ENCODE results near the gene CTNND2. TPM values are rescaled to one million over a fixed set of nuclear protein-coding genes. Genes with fewer than 3 reads are reported as not detected.

Gene CTNND2
- polyA plus RNA-seq, 1 donor from 2014 or later = not detected

DNA sequence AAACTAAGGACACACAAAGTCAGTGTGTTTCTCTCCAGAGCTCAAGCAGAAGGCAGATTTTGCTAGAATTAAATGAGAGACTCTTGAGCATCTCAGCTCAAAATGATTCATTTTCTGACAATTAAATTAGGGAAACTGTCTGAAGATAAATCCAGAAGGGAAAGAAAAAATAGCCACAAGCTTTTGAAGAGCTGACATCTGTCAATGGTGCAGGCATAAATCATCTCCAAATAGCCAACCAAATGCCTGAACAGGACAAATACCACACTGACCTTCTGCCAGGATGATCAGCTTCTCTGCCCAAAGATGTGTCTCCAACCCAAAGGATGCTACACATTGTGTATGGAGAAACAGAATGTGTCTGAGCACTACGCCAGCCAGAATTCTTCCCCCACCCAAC lies 199.3 kb downstream of the CTNND2 start:
- no peak overlapping the region for H3K4me3 Mint-ChIP-seq
- no peaks in the 10 kb centered on the region for H3K9me3 Mint-ChIP-seq
- H3K27ac Mint-ChIP-seq = no peak overlapping the region
- H3K27me3 Mint-ChIP-seq = no peaks in the 10 kb centered on the region
- no peaks in the 10 kb centered on the region for H3K36me3 Mint-ChIP-seq
- no peaks in the 10 kb centered on the region for H3K4me1 Mint-ChIP-seq

DNA sequence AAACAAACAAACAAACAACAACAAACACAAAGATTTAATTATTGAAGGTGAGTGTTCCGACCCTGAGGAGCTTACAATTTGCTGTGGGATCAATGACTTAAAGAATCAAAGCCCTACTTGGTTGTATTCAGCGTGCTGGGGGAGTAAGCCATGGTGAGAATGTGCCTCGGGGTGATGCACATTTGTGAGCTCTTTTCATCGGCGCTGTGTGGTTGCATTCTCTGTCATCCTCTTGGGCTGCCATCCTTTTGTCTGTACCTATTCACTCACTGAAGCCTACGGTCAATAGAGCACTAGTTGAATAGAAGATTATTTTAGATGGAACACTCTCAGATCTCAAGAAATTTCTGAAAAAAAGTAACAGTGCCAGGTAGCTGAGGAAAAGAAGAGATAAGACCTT lies 203.9 kb downstream of the CTNND2 start:
- H3K36me3 Mint-ChIP-seq = no peaks in the 10 kb centered on the region
- H3K27ac Mint-ChIP-seq = no peak overlapping the region
- H3K27me3 Mint-ChIP-seq = no peaks in the 10 kb centered on the region
- no peak overlapping the region for H3K4me3 Mint-ChIP-seq
- H3K4me1 Mint-ChIP-seq = no peaks in the 10 kb centered on the region
- H3K9me3 Mint-ChIP-seq = no peaks in the 10 kb centered on the region

DNA sequence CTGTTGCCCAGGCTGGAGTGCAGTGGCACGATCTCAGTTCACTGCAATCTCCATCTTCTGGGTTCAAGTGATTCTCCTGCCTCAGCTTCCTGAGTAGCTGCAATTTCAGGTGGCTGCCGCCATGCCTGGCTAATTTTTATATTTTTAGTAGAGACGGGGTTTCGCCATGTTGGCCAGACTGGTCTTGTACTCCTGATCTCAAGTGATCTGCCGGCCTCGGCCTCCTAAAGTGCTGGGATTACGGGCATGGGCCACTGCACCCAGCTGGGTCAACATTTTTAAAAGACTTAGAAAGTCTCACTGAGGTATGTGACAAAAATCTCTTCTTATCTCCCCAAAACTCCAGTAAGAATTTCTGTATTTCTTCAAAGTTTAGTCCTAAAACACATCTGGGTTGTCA lies 211.6 kb downstream of the CTNND2 start:
- H3K27ac Mint-ChIP-seq = no peak overlapping the region
- no peak overlapping the region for H3K4me3 Mint-ChIP-seq
- peaks cover 1% of the 10 kb centered on the region for H3K36me3 Mint-ChIP-seq
- H3K9me3 Mint-ChIP-seq = peaks cover 0 to 3% (median 0%) of the 10 kb centered on the region in 3 donors
- H3K4me1 Mint-ChIP-seq = no peaks in the 10 kb centered on the region
- H3K27me3 Mint-ChIP-seq = no peaks in the 10 kb centered on the region

DNA sequence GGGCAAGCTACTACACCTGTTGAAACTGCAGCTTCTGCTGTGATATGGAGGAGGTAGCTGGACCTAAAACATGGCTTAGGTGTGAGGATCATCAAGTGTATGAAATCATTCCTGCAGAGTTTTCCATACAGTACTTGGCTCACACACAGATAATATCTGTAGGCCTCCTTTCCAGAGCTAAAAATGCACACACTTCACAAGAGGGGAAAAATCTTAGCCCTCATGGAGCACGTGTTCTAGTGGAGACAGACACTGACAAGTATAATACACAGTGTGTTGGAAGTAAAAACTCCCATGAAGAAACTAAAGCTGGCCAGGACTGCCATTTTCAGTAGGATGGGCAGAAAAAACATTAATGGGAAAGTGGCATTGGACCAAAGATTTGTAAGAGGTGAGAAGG lies 216.7 kb downstream of the CTNND2 start:
- no peaks in the 10 kb centered on the region for H3K36me3 Mint-ChIP-seq
- no peak overlapping the region for H3K4me3 Mint-ChIP-seq
- peaks cover 0 to 3% (median 2%) of the 10 kb centered on the region in 3 donors for H3K9me3 Mint-ChIP-seq
- no peaks in the 10 kb centered on the region for H3K27me3 Mint-ChIP-seq
- no peak overlapping the region for H3K27ac Mint-ChIP-seq
- H3K4me1 Mint-ChIP-seq = peaks cover 0 to 2% (median 0%) of the 10 kb centered on the region in 3 donors

DNA sequence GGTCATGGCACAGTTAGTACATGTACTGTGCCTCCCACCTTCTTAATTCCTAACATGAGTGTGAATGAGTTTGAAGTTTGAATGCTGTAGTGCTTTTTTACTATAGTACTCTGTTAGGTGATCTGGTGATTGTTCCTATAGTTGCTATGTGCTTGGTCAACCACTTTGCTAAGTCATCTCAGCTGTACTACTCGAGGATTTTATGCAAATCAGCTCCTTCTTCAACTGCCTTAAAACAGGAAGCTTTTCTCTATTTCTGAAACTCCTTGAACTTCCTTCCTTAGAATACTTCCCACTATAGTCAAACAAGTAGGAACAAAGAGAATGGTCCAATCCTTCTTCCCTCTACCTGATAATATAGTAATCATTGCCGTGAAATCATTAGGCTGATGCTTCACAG lies 219.6 kb downstream of the CTNND2 start:
- Mint-ChIP-seq H3K27ac (no peak overlapping the region), H3K4me1 (peaks cover 0 to 2% (median 0%) of the 10 kb centered on the region in 3 donors), H3K4me3 (no peak overlapping the region), H3K9me3 (peaks cover 0 to 7% (median 2%) of the 10 kb centered on the region in 3 donors), H3K27me3 (no peaks in the 10 kb centered on the region), H3K36me3 (no peaks in the 10 kb centered on the region)

DNA sequence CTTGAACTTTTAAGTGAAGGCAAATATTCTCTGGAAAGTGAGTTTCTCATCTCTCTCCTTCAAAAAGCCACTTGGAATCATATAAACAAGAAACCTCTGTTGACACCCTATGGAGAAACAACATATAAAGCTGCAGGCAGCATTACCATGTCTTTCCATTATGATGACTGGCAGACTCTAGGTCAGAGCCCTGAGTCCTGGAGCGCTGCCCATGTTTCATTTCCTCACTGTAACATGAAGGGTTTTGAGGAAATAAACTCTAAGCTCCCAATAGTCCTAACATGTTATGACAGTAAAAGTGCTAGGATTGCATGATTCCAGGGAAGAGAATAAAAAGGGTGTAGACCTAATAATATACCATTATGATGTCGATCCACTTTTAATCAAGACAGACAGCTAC lies 220.6 kb downstream of the CTNND2 start:
- Mint-ChIP-seq H3K36me3 (no peaks in the 10 kb centered on the region), H3K27me3 (no peaks in the 10 kb centered on the region), H3K4me3 (no peak overlapping the region), H3K4me1 (peaks cover 0 to 2% (median 0%) of the 10 kb centered on the region in 3 donors), H3K27ac (no peak overlapping the region), H3K9me3 (peaks cover 0 to 7% (median 2%) of the 10 kb centered on the region in 3 donors)

DNA sequence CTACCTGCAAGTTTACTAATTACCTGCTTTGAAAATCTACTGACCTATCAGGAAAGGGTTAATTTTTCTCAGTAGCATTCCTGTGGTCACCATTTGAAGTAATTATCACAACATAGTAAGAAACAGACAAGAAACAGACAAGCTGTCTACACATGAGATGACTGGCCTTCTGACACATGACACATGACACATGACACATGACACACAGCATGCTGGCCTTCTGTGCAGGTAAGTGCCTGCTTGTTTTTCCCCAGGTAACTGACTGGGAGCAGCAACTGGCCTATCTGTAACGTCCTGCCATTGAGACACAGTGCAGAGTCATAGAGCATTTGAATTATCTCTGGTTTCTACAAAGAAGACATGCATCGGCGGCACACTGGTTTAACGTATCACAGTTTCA lies 222.4 kb downstream of the CTNND2 start:
- Mint-ChIP-seq H3K4me1 (peaks cover 0 to 2% (median 0%) of the 10 kb centered on the region in 3 donors), H3K9me3 (peaks cover 0 to 7% (median 2%) of the 10 kb centered on the region in 3 donors), H3K27me3 (no peaks in the 10 kb centered on the region), H3K36me3 (no peaks in the 10 kb centered on the region), H3K4me3 (no peak overlapping the region), H3K27ac (no peak overlapping the region)

DNA sequence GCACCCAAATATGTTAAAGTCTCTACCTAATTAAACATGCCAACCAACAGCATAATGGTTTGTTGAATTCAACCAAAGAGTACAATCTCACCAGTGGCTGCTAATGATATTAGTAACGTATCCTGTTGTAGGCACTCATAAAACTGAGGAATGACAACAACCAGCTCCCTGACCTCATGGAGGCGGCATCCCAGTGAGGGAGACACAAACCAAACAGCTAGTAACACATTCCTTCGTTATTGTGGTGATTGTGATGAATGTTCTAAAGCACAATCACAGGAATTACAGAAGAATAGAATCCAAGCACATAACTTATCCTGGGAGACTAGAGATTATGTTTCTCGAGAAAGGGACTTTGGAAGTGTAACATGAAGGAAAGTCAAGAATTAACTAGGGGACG lies 224.6 kb downstream of the CTNND2 start:
- Mint-ChIP-seq H3K27me3 (no peaks in the 10 kb centered on the region), H3K4me1 (peaks cover 0 to 2% (median 0%) of the 10 kb centered on the region in 3 donors), H3K27ac (no peak overlapping the region), H3K4me3 (no peak overlapping the region), H3K9me3 (peaks cover 0 to 7% (median 2%) of the 10 kb centered on the region in 3 donors), H3K36me3 (no peaks in the 10 kb centered on the region)

DNA sequence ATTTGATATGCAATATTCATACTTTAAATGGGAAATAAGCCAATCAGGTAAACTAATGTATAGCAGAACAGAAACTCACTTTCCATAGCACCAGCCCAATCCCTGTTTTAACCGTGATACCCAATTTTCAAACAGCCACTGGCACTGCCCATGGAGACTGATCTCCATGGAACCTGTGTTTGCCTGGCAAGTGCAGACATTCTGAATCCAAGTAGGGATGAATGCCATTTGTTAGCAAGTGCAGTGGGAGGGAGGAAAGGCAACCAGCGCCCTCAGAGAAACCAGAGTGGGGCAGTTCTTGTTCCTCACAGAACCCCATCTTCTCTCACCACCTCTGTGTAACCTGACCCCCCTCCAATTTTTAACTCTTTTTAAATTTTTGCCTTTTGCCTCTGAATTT lies 229.1 kb downstream of the CTNND2 start:
- no peaks in the 10 kb centered on the region for H3K27me3 Mint-ChIP-seq
- no peaks in the 10 kb centered on the region for H3K36me3 Mint-ChIP-seq
- no peak overlapping the region for H3K4me3 Mint-ChIP-seq
- no peaks in the 10 kb centered on the region for H3K4me1 Mint-ChIP-seq
- no peaks in the 10 kb centered on the region for H3K9me3 Mint-ChIP-seq
- H3K27ac Mint-ChIP-seq = no peak overlapping the region

DNA sequence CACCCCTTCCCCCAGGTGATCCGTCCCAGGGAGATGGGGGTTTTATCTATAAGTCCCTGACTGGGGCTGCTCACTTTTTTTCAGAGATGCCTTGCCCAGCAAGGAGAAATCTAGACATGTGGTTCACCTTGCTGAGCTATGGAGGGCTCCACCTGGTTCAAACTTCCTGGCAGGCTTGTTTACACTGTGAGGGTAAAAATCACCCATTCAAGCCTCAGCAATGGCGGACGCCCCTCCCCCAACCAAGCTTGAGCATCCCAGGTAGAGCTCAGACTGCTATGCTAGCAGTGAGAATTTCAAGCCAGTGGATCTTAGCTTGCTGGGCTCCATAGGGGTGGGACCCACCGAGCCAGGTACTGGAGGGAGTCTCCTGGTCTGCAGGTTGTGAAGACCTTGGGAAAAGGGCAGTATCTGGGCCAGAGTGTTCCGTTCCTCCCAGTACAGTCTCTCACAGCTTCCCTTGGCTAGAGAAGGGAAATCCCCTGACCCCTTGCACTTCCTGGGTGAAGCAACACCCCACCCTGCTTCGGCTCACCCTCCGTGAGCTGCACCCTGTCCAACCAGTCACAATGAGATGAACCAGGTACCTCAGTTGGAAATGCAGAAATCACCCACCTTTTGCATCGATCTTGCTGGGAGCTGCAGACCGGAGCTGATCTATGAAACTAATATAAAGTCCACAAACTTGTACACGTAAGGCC lies 231.7 kb downstream of the CTNND2 start:
- Mint-ChIP-seq H3K27ac (no peak overlapping the region), H3K9me3 (peaks cover 0 to 4% (median 2%) of the 10 kb centered on the region in 3 donors), H3K4me1 (no peaks in the 10 kb centered on the region)

DNA sequence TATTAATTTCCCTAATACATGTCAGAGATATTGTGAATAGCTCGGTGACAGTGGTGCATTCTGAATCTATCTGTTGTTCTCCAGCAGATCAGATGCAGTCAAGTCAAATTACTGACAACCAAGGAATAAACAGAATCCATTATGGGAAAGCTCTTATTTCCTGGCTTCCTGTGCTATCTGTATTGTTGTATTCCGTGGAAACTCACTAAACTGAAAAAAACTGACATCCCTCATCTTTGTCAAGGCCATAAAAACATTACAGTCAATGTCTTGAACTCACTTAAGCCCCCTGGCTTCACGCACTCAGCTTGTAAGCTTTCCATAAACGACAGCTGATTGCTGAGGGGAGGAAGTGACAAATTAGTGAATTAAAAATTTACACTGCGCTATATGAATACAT lies 245.9 kb downstream of the CTNND2 start:
- H3K4me1 Mint-ChIP-seq = peaks cover 0 to 1% (median 0%) of the 10 kb centered on the region in 3 donors
- H3K4me3 Mint-ChIP-seq = no peak overlapping the region
- H3K9me3 Mint-ChIP-seq = peaks cover 0 to 1% (median 0%) of the 10 kb centered on the region in 3 donors
- H3K36me3 Mint-ChIP-seq = no peaks in the 10 kb centered on the region
- H3K27me3 Mint-ChIP-seq = no peaks in the 10 kb centered on the region
- H3K27ac Mint-ChIP-seq = no peak overlapping the region

More for the DNA sequence above, 231.7 kb downstream of the CTNND2 start:
- Mint-ChIP-seq H3K36me3 (no peaks in the 10 kb centered on the region), H3K27me3 (peaks cover 1% of the 10 kb centered on the region), H3K4me3 (peak overlapping the region in 1 of 4 donors; percentile 14)

DNA sequence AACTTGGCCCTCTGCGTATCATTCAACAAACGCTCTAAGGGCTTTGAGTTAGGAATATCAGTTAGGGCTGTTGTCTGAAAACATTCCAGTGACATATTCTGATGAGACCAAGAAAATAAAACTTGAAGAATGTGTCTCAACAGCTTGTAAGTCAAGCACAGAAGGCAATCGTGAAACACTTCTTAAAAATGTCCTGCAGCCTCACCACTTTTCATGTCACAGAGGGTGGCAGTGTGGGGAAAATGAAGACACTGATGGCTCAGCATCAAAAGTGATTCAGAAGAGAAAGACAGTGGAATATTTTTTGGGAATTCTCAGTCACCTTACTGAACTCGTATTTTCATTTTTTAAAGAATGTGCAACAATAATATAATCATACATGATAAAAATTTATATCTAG lies 247.3 kb downstream of the CTNND2 start:
- Mint-ChIP-seq H3K4me1 (peaks cover 0 to 1% (median 0%) of the 10 kb centered on the region in 3 donors), H3K4me3 (no peak overlapping the region), H3K27me3 (no peaks in the 10 kb centered on the region), H3K9me3 (peaks cover 0 to 3% (median 0%) of the 10 kb centered on the region in 3 donors), H3K36me3 (no peaks in the 10 kb centered on the region), H3K27ac (no peak overlapping the region)

DNA sequence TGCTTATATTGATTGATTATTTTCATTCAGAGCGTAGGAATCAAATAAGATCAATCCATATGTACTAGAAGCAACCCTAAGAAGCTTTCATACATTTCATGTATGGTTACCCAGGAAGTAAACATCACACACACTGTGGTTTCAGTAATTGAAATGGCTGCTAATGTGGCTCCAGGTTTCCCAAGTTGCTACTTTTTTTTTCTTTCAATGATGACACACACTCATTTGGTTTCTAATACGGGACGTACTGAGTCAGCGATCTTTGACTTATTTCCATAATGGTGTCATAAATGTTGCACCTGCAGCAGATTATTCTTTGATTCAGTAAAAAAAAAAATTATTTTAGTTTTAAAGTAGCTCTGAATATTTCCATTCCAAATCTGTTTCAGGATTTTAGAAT lies 248.6 kb downstream of the CTNND2 start:
- peaks cover 0 to 3% (median 2%) of the 10 kb centered on the region in 3 donors for H3K9me3 Mint-ChIP-seq
- peaks cover 0 to 1% (median 0%) of the 10 kb centered on the region in 3 donors for H3K4me1 Mint-ChIP-seq
- H3K36me3 Mint-ChIP-seq = no peaks in the 10 kb centered on the region
- H3K27ac Mint-ChIP-seq = no peak overlapping the region
- H3K27me3 Mint-ChIP-seq = no peaks in the 10 kb centered on the region
- H3K4me3 Mint-ChIP-seq = no peak overlapping the region

DNA sequence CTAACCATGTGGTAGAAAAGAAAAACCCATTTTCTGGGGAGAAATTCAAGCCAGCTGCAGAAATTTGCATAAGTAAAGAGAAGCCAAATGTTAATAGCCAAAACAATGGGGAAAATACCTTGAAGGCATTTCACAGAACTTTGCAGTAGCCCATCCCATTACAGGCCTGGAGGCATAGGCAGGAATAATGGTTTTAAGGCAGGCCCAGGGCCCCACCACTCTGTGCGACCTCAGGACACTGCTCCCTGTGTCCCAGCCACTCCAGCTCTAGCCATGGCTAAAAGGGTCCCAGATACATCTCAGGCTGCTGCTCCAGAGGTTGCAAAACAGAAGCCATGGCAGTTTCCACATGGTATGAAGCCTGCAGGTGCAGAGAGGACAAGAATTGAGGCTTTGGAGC lies 253.3 kb downstream of the CTNND2 start:
- Mint-ChIP-seq H3K27ac (no peak overlapping the region), H3K9me3 (peaks cover 0 to 9% (median 2%) of the 10 kb centered on the region in 3 donors), H3K27me3 (no peaks in the 10 kb centered on the region), H3K4me1 (no peaks in the 10 kb centered on the region), H3K4me3 (no peak overlapping the region), H3K36me3 (no peaks in the 10 kb centered on the region)

DNA sequence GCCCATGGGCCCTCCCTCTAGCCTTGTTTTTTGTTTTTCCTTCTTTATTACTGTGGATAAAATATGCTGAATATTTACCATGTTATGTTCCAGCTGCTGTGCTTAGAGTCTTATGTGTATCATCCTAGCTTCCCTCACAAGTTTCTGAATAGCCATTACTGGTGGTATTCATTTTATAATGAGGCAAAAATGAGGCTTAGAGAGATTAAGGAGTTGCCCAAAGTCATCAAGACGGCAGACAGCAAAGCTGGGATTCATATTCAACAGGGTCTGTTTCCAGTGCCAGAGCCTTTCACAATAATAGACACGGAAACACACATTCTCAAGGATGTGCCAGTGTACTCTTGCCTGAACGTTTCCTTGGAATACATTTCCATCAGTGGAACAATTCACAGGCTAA lies 258.1 kb downstream of the CTNND2 start:
- H3K4me1 Mint-ChIP-seq = no peaks in the 10 kb centered on the region
- H3K4me3 Mint-ChIP-seq = no peak overlapping the region
- H3K27me3 Mint-ChIP-seq = no peaks in the 10 kb centered on the region
- no peak overlapping the region for H3K27ac Mint-ChIP-seq
- no peaks in the 10 kb centered on the region for H3K36me3 Mint-ChIP-seq
- H3K9me3 Mint-ChIP-seq = peaks cover 0 to 9% (median 0%) of the 10 kb centered on the region in 3 donors

DNA sequence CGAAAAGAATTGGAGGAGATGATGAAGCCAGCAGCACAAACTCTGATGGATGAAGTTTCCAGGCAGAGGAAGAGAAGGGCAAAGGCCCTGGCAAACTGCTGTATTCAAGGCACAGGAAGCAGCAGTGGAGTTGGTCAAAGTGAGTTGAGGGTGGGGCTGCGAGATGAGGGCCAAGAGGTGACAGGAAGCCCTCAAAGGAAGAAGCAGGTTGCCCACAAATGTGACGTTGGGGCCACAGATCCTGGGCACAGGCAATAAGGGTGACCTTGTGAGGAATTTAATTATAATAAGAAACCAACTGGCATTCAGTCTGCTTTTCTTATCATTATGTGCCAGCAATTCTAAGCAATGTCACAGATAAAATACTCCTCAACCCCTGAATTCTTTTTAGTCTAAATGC lies 261.8 kb downstream of the CTNND2 start:
- Mint-ChIP-seq H3K9me3 (no peaks in the 10 kb centered on the region), H3K27ac (no peak overlapping the region), H3K36me3 (no peaks in the 10 kb centered on the region), H3K4me1 (no peaks in the 10 kb centered on the region), H3K4me3 (no peak overlapping the region), H3K27me3 (no peaks in the 10 kb centered on the region)
